ENCODE results near the gene EFNB3. TPM values are rescaled to one million over a fixed set of nuclear protein-coding genes. Genes with fewer than 3 reads are reported as not detected.
A peak's percentile ranks its signal among the peaks of the same experiment; 100 is the strongest.

Gene EFNB3
- total RNA-seq, 1 experiment from 2014 or later, result 0.07 TPM

- ChIA-PET POLR2A (interaction anchor here (0.6 to 3.4 kb wide), 35 partner anchors 9 to 486 kb away, joined by 3 to 37 read pairs (median 4); partner anchors contain the start of genes CD68, EFNB3, FXR2 and MPDU1), RAD21 (ENCODE audit: low non-redundant PET in 1 of 2, low total read pairs in 2 of 2, uncharacterized antibody in 2 of 2, unreplicated experiment in 2 of 2) (interaction anchor here (1.1 to 1.6 kb wide), 4 partner anchors 55 to 104 kb away, joined by 3 to 6 read pairs (median 4); partner anchors contain the start of gene MPDU1 (in 2 of the 2)), CTCF (interaction anchor here (0.6 to 3.6 kb wide), 23 partner anchors 8 to 641 kb away, joined by 3 to 54 read pairs (median 4); partner anchors contain the start of genes CYB5D1, DNAH2, FXR2 and MPDU1)
- Histone ChIP-seq H3K9me3 (ENCODE audit: control insufficient read depth in 1 of 2, insufficient read depth in 1 of 2, low read depth in 1 of 2, low read length in 2 of 2) (no peaks in the 10 kb centered on the region), H3K27me3 (ENCODE audit: insufficient read depth, low read length) (no peaks in the 10 kb centered on the region), H3K4me1 (ENCODE audit: control insufficient read depth in 1 of 2, insufficient read depth in 2 of 2, low read length in 2 of 2) (peaks cover 26 to 33% of the 10 kb centered on the region in 2 experiments), H3K36me3 (ENCODE audit: control insufficient read depth in 1 of 2, insufficient read depth in 2 of 2, low read length in 2 of 2) (no peaks in the 10 kb centered on the region), H3K9me2 (ENCODE audit: insufficient read depth) (no peaks in the 10 kb centered on the region), H4K20me1 (ENCODE audit: insufficient read depth) (no peaks in the 10 kb centered on the region), H3K9ac (ENCODE audit: low read length) (peak within 1 kb of the TSS; percentile 98), H3K4me2 (ENCODE audit: low read length) (peak within 1 kb of the TSS; percentile 88), H3K27ac (ENCODE audit: low read depth, low read length) (peak within 1 kb of the TSS; percentile 89), H3K79me2 (ENCODE audit: insufficient read depth, low read length) (peaks cover 60% of the 10 kb centered on the region), H2AFZ (ENCODE audit: low read depth, low read length, poor library complexity, severe bottlenecking) (peak within 1 kb of the TSS; percentile 29), H3K4me3 (replicated peaks in 1 of 2; ENCODE audit: low read depth in 1 of 2, low read length in 2 of 2) (peak within 1 kb of the TSS; percentile 86 to 100)
- intact Hi-C loops (cut with micrococcal nuclease), result loop anchor here (1.0 to 5.0 kb wide), 6 partner anchors 55 to 640 kb away; partner anchors contain the start of gene FXR2
- BruUV-seq (replicated peaks), result TSS peak; percentile 73
- DNase-seq (ENCODE audit: low read depth, low spot score) (peak; percentile 91), ATAC-seq (peak; percentile 52)
- TF ChIP-seq JUND (IDR thresholded peaks at IDR 0.05) (peak; percentile 47; the same call in 1 of the 2 replicates), CBX3 (IDR thresholded peaks at IDR 0.05; ENCODE audit: low read depth) (peak; percentile 13; the same call in 1 of the 2 replicates), RAD21 (IDR thresholded peaks at IDR 0.05; ENCODE audit: low read depth) (no peak), REST (IDR thresholded peaks at IDR 0.05; ENCODE audit: low read depth) (no peak), EZH2phosphoT487 (IDR thresholded peaks at IDR 0.05; ENCODE audit: borderline replicate concordance) (no peak), YY1 (IDR thresholded peaks at IDR 0.05; ENCODE audit: extremely low read depth, insufficient replicate concordance, low read depth, low read length) (peak; percentile 99), ZBTB33 (IDR thresholded peaks at IDR 0.05; ENCODE audit: extremely low read depth, insufficient replicate concordance, low read length) (peak; percentile 67), SIN3A (IDR thresholded peaks at IDR 0.05; ENCODE audit: low read depth) (peak; percentile 94), ATF3 (IDR thresholded peaks at IDR 0.05) (no peak), EZH2 (IDR thresholded peaks at IDR 0.05) (no peak), TCF7L2 (IDR thresholded peaks at IDR 0.05; ENCODE audit: borderline replicate concordance, extremely low read depth, insufficient read depth, insufficient read length) (no peak), SRF (IDR thresholded peaks at IDR 0.05; ENCODE audit: low read depth) (no peak), SP1 (IDR thresholded peaks at IDR 0.05; ENCODE audit: low read depth) (peak; percentile 58), FOSL1 (IDR thresholded peaks at IDR 0.05; ENCODE audit: low read depth) (peak; percentile 75), EGR1 (IDR thresholded peaks at IDR 0.05; ENCODE audit: low read depth) (no peak; the same call in 1 of the 2 replicates), MAX (IDR thresholded peaks at IDR 0.05) (peak; percentile 97), CTCF (IDR thresholded peaks at IDR 0.05 in 2 of 3, conservative IDR thresholded peaks at IDR 0.05 in 1 of 3; ENCODE audit: borderline replicate concordance in 1 of 3, insufficient read depth in 1 of 3, low read depth in 2 of 3, low read length in 2 of 3) (no peak)
Measured at GRCh38 chr17:7687072-7687907, 17.7 kb upstream of the EFNB3 start, which contains the start of gene TP53. Gene TP53, minus strand, starts transcription at chr17:7687490. Its CDS starts 10,896 bp downstream, at chr17:7676594.

Measured in HCT116 (cell line).